Transverse colon (tissue), 3 donors: ENCODE results near the gene RETREG1.

ENCODE experiments used
- POLR2A ChIP-seq: fragments of 450-650 bp; IDR thresholded peaks from one replicate; pipeline ENCODE4 v1.6.1; 2016; ENCODE audit warnings: antibody characterized with exemption, mild to moderate bottlenecking, moderate library complexity
- TF ChIP-seq, protein P1 (sequence below), 5 experiments: fragments of 200-600 bp in 3 of 5; fragments of 450-650 bp in 2 of 5; sonication (generic) in 3 of 5; IDR thresholded peaks; 1 replicate in 2 of 5; 2 replicates in 3 of 5; pipeline ENCODE4 v1.5.1; 2016 to 2017; ENCODE audit warnings: antibody characterized with exemption in 5 of 5, inconsistent platforms in 3 of 5, mild to moderate bottlenecking in 2 of 5, moderate library complexity in 1 of 5

DNA sequence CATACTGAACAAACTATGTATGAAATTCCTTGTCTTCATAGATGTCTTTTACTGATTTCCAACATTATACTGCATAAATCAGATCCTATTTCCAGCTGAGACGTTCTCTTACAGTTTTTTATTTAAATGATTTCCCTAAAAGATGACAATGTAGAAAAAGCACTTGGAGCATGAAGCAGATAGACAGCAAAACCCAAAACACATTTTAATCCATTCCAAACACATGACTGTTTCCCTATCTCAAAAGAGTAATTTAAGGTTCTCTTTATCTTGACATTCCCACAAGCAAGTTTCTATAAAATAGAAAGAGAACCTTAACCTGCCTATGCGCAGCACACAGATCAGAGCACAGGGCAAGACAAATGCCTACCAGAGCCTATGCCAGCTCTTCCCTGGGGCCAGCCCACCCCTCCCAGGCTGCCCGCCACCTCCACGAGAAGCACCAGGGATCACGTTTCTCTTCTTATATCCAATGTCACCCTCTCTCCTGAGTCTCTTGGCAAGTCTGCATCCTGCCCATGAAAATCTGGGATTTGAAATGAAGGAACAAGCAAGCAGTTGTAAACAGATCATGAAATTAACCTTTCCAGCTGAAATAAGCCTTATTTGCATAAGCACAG lies 52.4 kb downstream of the RETREG1 start:
- TF ChIP-seq, protein P1, sequence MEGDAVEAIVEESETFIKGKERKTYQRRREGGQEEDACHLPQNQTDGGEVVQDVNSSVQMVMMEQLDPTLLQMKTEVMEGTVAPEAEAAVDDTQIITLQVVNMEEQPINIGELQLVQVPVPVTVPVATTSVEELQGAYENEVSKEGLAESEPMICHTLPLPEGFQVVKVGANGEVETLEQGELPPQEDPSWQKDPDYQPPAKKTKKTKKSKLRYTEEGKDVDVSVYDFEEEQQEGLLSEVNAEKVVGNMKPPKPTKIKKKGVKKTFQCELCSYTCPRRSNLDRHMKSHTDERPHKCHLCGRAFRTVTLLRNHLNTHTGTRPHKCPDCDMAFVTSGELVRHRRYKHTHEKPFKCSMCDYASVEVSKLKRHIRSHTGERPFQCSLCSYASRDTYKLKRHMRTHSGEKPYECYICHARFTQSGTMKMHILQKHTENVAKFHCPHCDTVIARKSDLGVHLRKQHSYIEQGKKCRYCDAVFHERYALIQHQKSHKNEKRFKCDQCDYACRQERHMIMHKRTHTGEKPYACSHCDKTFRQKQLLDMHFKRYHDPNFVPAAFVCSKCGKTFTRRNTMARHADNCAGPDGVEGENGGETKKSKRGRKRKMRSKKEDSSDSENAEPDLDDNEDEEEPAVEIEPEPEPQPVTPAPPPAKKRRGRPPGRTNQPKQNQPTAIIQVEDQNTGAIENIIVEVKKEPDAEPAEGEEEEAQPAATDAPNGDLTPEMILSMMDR (IDR thresholded peaks at IDR 0.05): no peak
- no peak for TF ChIP-seq POLR2A
